ENCODE data around the gene RNF126.
"Not testable (repeated sequence)": the region's sequence is repeated elsewhere in the genome, so short reads cannot be mapped to it uniquely, and the experiment has no call there.

Gene RNF126

DNA sequence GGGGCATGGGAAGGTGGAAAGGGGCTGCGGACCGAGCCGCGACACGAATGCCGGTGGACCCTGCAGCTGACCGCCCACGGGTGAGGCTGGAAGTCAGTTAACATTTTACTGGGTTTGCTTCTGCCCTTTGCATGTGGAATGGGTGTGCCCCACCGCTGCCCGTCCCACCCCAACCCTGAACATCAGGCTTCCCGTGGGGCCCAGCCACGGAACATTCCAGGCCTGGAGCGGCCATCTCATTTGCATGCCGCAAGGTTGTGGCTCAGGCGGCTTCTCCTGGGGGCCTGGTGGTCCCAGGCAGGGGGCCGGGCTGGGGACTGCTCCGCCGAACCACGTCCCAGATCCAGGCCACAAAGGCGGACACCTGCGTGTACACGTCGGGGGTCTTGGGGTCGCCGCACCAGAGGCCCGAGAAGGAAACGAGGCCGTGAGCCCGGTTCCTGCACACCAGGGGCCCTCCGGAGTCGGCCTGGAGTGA is 22.5 kb upstream of the RNF126 start:
- DNase-seq: no peak

DNA sequence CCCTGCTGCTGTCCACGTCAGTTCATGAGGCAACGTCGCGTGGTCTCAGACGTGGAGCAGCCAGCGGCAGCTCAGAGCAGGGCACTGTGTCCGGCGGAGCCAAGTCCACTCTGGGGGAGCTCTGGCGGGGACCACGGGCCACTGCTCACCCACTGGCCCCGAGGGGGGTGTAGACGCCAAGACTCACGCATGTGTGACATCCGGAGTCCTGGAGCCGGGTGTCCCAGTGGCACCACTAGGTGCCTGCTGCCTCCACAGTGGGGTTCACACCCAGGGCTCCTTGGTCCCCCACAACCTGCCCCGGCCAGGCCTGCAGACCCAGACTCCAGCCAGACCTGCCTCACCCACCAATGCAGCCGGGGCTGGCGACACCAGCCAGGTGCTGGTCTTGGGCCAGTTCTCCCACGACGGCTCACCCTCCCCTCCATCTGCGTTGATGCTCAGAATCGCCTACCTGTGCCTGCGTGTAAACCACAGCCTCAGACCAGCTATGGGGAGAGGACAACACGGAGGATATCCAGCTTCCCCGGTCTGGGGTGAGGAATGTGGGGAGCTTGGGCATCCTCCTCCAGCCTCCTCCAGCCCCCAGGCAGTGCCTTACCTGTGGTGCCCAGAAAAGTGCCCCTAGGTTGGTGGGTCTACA is 19.8 kb upstream of the RNF126 start:
- no peak for DNase-seq

DNA sequence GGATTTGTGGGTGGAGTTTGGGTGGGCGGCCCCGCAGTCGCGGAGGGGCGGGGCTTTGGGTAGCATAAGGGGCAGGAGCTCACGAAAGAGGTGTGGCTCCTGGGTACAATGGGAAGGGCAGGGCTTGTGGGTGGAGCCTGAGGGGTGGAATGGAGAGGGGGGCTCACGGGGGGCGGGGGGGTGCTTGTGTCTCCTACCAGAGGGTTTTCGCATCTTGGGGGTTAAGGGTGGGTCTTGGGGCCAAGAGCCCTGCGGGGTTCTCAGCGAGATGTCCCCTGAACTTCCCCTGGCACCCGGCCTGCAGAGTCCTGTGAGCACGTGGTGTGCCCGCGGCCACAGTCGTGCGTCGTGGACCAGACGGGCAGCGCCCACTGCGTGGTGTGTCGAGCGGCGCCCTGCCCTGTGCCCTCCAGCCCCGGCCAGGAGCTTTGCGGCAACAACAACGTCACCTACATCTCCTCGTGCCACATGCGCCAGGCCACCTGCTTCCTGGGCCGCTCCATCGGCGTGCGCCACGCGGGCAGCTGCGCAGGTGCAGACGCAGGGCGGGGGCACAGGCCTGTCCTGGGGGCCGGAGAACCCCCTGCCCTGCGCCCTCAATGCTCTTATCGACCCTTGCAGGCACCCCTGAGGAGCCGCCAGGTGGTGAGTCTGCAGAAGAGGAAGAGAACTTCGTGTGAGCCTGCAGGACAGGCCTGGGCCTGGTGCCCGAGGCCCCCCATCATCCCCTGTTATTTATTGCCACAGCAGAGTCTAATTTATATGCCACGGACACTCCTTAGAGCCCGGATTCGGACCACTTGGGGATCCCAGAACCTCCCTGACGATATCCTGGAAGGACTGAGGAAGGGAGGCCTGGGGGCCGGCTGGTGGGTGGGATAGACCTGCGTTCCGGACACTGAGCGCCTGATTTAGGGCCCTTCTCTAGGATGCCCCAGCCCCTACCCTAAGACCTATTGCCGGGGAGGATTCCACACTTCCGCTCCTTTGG is 18.3 kb upstream of the RNF126 start:
- no peak for DNase-seq

DNA sequence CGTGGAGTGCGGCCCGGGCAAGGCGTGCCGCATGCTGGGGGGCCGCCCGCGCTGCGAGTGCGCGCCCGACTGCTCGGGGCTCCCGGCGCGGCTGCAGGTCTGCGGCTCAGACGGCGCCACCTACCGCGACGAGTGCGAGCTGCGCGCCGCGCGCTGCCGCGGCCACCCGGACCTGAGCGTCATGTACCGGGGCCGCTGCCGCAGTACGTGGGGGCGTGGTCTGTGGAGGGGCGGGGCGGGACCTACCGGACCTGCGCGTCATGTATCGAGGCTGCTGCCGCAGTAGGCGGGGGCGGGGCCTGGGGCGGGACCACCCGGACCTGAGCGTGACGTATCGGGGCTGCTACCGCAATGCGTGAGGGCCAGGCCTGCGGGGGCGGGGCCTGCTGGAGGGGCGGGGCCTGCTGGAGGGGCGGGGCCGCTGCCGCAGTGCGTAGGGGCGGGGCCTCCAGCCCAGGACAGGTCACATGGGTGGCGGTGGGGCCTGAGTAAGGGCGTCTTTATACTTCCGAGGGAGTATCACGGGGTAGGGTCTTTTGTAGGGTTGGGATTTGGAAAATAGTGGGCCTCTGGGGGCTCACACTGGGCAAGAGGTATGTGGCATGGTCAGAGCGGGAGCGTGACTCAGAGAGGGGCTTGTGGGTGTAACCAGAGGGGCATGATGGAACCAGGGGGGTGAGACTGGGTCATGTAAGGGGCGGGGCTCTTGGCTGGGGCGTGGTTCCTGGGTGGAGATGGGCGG is 17.4 kb upstream of the RNF126 start:
- peak; percentile 19 for DNase-seq

DNA sequence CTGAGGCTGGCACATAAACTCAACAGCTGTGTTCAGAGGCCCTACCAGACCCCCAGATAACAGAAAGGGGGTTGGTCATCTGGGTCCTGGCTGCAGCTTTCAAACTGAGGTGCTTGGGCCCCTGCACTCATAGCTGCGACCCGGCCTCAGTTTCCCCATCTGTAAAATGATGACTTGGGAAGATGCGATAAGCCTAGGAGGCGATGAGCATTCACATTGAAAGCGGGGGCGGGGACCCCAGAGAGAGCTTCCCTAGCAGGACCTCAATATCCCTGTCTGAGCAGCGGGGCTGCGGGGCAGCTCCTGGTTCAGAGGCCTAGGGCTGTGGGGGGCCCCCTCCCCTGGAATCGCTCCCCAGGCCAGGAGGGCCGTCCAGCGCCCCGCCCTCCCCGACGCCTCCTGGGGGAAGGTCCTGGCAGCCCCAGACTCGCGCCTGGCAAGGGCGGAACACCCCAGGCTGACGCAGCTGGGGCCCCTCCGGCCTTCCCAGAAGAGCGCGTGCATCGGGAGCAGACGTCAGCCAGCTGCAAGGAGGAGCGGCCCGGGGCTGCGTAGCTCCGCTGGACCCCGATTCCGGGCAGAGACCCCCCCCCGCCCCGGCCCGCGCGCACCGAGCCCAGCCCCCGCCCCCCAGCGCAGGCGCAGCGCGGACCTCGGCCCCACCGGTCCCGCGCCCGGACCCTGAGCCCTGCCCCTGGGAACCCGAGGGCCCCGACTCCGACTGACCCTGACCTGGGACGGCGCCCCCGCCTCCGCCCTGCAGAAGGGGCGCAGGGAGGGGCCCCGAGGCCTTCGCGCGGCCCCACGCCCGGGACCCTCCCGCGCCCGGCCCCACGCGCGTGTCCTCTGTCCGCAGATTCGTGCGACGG is 16.6 kb upstream of the RNF126 start:
- DNase-seq: no peak

DNA sequence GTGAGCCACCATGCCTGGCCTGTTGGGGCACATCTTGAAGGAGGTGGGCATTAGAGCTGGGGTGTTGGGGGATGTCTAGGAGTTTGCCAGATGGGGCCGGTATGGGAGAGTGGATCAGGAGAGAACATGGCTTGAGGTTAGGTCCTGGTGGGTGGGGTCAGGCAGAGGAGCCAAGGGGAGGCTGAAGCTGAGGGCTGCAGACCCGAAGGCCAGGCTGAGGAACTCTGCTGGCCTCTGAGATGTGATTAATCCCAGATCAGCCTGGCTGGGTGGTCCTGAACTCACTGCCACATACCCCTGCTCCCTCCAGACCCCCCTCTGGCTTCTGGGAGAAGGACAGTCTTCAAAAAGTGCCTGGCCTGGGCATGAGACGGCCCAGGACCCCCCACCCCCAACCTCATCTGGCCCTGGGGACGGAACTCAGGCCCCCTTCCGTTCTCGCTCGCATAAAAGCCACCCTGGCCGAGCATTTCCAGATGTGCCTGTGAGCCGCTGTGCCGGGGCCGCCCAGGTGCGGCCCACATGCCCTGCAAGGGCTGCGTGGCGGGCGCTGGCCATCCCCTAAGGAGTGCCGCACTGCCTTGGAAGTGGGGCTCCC is 15.9 kb upstream of the RNF126 start:
- DNase-seq: no peak

DNA sequence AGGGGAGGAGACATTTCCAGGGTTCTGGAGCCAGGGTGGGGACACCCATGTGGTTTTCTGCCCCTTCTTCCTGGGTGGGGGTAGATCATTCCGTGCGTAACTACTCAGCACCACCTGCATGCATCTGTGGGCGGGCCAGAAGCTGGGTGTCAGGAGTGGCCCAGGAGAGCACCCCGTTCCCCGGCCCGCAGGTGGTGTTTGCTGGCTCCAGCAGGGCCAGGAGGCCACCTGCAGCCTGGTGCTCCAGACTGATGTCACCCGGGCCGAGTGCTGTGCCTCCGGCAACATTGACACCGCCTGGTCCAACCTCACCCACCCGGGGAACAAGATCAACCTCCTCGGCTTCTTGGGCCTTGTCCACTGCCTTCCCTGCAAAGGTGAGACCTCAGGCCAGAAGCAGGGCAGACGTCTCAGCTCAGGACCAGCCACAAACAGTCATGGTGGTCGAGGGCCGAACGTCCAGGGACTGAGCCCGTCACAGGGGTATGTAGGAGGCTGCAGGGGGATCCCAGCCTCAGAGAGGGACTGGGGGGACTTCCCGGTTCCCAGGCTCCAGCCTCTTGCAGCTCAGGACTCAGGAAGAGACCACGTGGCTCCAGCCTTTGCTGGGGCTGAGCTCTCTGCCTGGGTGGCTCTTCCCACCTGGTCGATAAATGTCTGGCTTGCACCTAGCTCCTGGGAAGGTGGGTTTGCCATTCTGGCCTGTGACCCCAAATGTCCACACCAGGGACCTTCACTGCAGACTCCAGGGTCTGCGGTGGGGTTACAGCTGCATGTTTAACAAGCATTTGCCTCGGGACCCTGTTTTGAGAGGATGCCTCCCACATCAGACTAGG is 14.8 kb upstream of the RNF126 start:
- no peak for DNase-seq

DNA sequence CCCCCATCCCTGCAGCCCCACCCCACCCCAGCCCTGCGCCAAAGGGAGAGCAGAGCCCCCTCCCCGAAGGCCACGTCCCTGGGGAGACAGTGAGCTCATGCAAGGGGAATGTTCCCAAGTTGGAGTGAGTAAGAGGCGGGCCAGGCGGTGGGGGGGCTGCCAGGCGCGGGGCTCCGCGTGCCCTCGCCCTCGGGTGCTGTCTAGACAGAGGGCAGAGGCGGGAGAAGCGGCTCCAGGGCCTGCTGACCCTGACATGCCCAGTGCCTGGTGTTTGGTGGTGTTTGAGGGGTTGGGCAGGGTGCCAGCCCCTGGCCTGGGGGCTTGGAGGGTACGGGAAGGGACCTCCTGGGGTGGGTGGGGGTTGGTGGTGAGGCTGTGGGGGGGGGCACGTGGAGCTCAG is 14.2 kb upstream of the RNF126 start:
- no peak for DNase-seq

DNA sequence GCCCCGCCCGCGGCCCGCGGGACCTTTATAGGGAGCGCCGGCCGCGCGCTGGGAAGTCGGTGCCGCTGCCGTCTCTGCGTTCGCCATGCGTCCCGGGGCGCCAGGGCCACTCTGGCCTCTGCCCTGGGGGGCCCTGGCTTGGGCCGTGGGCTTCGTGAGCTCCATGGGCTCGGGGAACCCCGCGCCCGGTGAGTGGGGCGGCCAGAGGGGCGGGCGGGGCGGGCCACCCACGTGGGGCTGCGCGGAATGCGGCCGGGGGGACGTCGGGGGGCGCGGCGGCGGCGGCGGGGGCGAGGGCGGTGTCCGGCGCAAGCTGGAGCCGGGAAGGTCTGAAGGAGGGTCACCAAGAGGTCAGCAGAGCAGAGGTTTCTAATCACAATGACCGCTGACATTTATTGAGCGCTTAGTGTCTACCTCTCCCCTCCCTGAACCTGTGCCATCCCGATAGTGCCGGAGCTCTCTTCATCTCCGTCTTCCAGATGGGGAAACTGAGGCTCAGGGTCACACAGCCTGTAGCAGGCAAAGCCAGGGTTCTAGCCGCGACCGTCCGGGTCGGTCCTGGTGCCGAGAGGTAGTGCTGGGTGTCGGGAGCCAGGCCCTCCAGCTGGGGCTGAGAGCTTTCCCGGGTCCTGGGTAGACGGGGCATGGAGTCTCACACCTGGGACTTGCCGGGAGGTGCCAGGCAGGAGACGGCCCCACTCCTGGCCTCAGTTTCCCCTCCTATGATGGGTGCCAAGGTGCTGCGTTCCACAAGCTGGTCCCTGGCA is 13.5 kb upstream of the RNF126 start, which contains the start of gene FSTL3:
Gene FSTL3, plus strand, starts transcription at position 54 of the 767 bp plus-strand sequence. Its CDS starts 32 bp downstream, at position 86.
- DNase-seq: no peak

DNA sequence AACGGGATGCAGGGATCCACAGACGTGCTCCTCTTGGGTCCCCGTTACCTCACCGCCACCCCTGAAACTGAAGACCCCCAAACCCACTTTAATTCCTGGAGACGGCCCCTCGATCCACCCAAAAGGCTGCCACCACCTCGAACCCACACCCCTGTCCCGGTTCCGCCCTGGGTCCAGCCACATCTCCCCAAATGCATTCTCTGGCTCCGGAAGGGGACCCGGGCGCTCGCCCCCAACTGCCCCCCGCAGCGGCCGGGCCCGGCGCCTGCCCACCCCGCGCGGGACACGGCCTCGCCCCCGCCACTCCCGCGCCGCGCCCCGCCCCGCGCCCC is 13.0 kb upstream of the RNF126 start:
- DNase-seq: no peak

DNA sequence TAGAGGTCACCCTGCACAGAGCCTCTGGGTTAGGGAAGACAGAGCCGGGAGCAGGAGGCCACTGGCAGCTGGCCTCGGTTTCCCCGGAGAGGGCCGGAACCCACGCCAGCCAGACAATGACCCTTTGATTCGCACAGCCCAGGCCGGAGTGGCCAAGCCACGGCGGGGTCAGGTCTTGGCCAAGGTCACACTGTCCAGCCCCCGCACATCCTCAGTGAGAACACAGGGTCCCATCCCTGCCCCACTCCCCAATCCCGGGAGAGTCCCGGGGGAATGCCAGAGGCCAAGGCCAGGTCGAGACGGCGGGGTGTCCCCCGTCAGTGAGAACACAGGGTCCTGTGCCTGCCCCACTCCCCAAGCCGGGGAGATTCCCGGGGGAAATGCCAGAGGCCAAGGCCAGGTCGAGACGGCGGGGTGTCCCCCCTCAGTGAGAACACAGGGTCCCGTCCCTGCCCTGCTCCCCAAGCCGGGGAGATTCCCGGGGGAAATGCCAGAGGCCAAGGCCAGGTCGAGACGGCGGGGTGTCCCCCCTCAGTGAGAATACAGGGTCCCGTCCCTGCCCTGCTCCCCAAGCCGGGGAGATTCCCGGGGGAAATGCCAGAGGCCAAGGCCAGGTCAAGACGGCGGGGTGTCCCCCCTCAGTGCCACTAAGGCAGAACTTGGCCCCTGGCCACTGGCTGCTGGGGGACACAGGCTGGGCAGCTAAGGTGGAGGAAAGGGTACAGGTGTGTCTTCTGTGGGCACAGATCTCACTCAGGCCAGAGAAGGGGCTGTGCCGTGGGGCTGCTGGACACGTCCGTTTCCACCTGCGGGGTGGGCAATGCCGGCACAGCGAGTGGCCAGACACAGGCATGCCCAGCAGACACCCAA is 11.5 kb upstream of the RNF126 start:
- DNase-seq: no peak

DNA sequence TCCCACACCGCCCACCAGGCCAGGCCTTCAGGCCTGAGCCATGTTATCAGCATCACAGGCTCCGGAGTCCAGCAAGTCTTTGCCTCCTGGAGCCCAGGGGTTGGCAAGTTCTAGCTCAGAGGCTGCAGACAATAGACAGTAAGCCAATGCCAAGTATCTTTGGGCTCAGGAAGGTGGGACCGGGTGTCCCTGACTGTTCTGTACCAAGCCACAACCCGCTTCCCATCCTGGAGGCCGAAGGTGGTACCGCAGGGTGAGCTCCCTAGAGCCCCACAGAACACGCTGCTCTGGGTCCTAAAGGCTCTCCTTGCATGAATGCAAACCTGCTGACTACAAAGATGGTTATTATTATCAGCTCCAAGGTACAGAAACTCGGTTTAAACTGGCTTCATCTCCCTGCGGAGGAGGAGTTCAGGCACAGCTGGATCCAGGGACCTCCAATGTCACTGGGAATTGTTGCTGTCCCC is 7.6 kb upstream of the RNF126 start:
- no peak for DNase-seq

DNA sequence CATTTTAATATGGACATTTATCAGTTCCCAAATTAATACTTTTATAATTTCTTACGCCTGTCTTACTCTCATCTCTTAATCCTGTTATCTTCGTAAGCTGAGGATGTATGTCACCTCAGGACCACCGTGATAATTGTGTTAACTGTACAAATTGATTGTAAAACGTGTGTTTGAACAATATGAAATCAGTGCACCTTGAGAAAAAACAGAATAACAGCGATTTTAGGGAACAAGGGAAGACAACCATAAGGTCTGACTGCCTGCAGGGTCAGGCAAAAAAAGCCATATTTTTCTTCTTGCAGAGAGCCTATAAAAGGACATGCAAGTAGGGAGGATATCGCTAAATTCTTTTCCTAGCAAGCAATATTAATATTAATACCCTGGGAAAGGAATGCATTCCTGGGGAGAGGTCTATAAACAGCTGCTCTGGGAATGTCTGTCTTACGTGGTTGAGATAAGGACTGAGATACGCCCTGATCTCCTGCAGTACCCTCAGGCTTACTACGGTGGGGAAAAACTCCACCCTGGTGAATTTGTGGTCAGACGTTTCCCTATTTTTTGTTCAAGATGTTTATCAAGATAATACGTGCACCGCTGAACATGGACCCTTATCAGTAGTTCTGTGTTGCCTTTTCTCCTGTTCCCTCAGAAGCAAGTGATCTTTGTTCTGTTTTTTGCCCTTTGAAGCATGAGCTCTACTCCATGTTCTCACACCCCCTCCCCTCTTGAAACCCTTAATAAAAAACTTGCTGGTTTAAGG is 5.8 kb upstream of the RNF126 start:
- DNase-seq: not testable (repeated sequence)

DNA sequence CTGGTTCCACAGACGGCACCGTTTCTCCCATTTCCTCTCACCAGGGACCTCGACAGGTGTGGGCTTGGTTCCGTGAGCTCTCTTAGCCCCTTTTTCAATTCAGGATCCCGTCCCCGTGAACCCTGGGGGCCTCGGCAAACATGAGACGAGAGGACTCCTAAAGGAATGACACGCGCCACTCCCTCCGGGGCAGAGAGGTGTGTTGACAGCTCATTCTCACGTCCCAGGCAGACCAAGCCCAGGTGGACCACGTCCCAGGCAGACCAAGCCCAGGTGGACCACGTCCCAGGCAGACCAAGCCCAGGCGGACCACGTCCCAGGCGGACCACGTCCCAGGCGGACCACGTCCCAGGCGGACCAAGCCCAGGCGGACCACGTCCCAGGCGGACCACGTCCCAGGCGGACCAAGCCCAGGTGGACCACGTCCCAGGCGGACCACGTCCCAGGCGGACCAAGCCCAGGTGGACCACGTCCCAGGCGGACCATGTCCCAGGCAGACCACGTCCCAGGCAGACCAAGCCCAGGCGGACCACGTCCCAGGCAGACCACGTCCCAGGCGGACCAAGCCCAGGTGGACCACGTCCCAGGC is 4.1 kb upstream of the RNF126 start:
- not testable (repeated sequence) for DNase-seq

DNA sequence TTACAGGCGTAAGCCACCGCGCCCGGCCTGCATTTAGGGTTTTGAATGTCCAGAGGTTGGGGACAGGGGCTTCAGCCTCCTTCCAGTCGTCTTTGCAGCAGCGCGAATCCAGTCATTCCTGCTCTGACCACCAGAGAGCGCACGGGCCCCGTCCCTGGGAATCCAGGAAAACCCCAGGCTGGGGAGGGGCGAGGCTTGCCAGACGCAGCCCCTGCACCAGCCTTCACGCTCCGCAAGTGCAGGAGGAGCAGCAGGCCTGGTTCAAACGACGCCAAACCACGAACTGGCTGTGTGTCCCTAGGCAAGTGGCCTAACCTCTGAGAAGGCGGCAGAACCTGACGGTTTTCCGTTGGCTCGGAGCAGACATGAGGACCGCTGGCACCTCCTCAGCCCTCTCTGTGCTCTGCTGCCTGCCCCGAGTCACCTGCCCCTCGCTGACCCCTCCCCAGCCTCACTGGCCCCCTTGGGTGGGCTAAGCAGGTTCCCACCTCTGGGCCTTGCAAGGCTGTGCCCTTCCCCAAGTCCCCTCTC is 2.0 kb upstream of the RNF126 start:
- peak; percentile 63 for DNase-seq

DNA sequence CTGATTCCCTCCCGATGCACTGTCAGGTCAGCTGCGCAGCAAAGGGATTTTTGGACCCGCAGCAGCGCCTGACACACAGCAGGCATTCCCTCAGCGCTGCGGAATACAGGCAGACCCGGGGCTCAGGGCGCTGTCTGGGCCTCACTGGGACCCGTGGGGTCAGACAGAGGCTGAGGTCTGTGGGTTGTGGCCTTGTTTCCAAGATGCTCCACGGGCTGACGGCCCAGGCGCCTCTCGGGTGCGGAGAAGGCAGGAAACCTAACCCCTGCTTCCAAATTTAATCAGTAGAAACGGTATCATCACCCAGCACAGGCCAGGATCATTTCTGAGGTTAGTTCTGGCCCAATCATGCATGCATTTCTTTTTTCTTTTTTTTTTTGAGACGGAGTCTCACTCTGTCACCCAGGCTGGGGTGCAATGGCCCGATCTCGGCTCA is 686 bp upstream of the RNF126 start:
- DNase-seq: no peak

DNA sequence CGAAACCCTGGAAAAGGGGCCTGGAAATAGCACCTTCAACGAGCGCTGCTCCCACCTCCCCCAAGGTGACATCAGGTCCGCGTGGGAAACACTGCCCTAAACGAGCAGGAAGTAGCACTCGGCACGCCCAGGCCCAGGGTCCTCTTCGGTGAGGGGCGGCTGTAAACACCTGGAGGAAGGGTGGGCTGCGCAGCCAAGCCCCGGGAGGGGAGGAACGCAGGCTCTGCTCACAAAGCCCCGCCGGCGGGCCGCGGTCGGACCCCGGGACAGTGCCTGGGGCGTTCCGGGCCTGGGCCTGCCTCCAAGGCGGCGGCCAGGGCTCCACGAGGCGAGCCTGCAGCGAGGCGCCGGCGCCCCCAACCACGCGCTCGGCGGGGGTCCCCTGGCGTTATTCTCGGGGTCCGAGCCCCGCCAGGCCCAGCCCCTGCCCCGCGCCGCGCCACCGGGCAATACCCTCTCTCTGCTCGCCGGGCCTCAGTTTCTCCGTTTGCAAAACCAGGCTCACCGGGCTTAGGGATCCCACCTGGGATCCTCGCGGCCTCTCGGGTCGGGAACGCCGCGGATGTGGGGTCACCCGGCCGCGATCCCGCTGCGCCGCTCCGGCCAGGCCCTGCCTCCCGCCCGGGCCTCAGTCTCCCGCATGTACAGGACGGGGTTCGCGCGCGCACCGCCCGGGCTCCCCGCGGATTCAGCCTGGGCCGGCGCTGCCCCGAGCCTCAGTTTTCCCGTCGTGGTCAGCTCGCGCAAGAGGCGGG is 630 bp downstream of the RNF126 start:
- DNase-seq: no peak

Measured in NCI-H510A treated with DMSO at 0.1 percent for 48 hours (cell line).